Measurements from ENCODE around the gene SALL2. TPM values are rescaled to one million over a fixed set of nuclear protein-coding genes. Genes with fewer than 3 reads are reported as not detected.
A peak's percentile ranks its signal among the peaks of the same experiment; 100 is the strongest.

The SALL2 gene
- total and polyA plus RNA-seq, 10 of the 15 experiments (the other 5 are each of a cell fraction or from before 2014, with no cell fraction given), result 1.6 to 6.2 (median 2.1) TPM

DNA sequence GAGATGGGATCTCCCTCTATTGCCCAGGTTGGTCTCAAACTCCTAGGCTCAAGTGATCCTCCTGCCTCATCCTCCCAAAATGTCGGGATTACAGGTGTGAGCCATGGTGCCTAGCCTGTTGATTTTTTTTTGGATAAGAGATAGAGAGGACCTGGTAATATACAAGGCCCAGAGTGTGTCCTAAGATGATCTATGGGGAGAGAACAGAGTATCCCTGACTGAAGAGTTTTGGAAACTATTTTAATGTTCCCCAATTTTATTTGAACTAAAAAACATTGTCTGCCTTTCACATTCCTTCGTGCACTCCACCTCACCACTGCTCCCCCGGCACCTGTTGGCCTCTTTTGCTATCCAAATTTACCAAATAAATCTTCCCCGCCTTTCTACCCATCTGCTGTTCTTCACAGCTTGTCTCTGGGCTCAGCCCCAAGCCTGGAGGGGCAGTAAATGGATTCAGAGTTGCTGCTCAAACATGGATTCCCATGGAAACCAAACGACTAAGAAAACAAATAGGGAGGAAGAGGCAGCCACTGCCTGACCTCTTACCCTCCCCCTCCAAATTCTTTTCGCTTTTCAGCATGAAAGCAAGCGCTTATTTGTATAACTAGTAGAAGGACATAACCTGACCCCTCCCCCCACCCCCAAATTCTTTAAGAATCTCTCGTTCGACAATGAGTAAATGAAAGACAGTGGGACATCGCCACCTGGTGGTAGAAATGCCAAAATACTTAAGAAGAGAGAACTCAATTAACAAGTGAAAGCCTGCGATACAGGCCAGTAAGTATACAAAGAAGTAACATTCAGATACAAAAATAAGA is 31.1 kb upstream of the SALL2 start:
- 17% methylated on average over 11 of the region's 11 CpGs for WGBS (ENCODE audit: insufficient coverage, insufficient replicate concordance, low lambda C conversion rate, missing lambda C conversion rate)
- Histone ChIP-seq H4K20me1 (ENCODE audit: control insufficient read depth, insufficient read depth) (no peaks in the 10 kb centered on the region), H2AFZ (ENCODE audit: control insufficient read depth, low read depth, low read length) (peak overlapping the region; percentile 86), H3K4me2 (ENCODE audit: control insufficient read depth, insufficient read depth) (peak overlapping the region; percentile 57; the same call in 1 of the 2 replicates), H3K4me3 (peak overlapping the region; percentile 4; the same call in 1 of the 2 replicates), H3K36me3 (ENCODE audit: control insufficient read depth in 2 of 2, insufficient read depth in 2 of 2, low read length in 1 of 2) (no peaks in the 10 kb centered on the region), H3K79me2 (ENCODE audit: control insufficient read depth, insufficient read depth, low read length) (no peaks in the 10 kb centered on the region), H3K9me3 (replicated peaks; ENCODE audit: control insufficient read depth, insufficient read depth, low read length) (no peaks in the 10 kb centered on the region), H3K4me1 (ENCODE audit: control insufficient read depth, insufficient read depth, low read length) (no peaks in the 10 kb centered on the region), H3K27ac (ENCODE audit: control insufficient read depth, insufficient read depth) (no peak overlapping the region), H3K9ac (ENCODE audit: control insufficient read depth, insufficient read depth, low read length) (peak overlapping the region; percentile 26; the same call in 1 of the 2 replicates), H3K27me3 (replicated peaks in 1 of 2; ENCODE audit: control insufficient read depth in 2 of 2, insufficient read depth in 2 of 2, low read length in 1 of 2) (no peaks in the 10 kb centered on the region)
- CTCF ChIA-PET, result interaction anchor here (0.6 to 9.5 kb wide), 21 partner anchors 13 to 587 kb away, joined by 3 to 207 read pairs (median 4); partner anchors contain the start of genes CHD8, METTL3 and SALL2
- no TSS peak for BruUV-seq (replicated peaks)
- intact Hi-C loops (cut with micrococcal nuclease; ENCODE audit: unreplicated experiment), result loop anchor here (1.0 kb wide), 2 partner anchors 59 to 101 kb away; partner anchors contain the start of gene CHD8
- ATAC-seq, result peak; percentile 87
- RAD21 ChIA-PET (ENCODE audit: unreplicated experiment), result interaction anchor here (1.0 to 6.3 kb wide), 11 partner anchors 15 to 543 kb away, joined by 3 to 141 read pairs (median 6); partner anchors contain the start of genes CHD8, METTL3 and SALL2
- in situ Hi-C loops (cut with MboI), result loop anchor here (5.0 kb wide), 1 partner anchor 55 kb away; no protein-coding TSS in a partner anchor
- POLR2A ChIA-PET, result interaction anchor here (0.5 to 1.6 kb wide), 5 partner anchors 50 to 287 kb away, joined by 3 to 6 read pairs (median 4); no protein-coding TSS in a partner anchor
- FAIRE-seq, result peak; percentile 92
- DNase-seq (ENCODE audit: low read depth, low spot score), result peak; percentile 61
- SMC1A ChIA-PET (ENCODE audit: uncharacterized antibody, unreplicated experiment), result interaction anchor here (0.6 to 7.1 kb wide), 7 partner anchors 23 to 453 kb away, joined by 3 to 133 read pairs (median 5); no protein-coding TSS in a partner anchor
- TF ChIP-seq FOXM1 (IDR thresholded peaks at IDR 0.05; ENCODE audit: low read depth, low read length) (0 out of 2 replicates have a peak, but pooled peaks have one; percentile 36), RB1 (IDR thresholded peaks at IDR 0.05; ENCODE audit: borderline replicate concordance) (peak; percentile 46; the same call in 1 of the 2 replicates), CHD1 (IDR thresholded peaks at IDR 0.05; ENCODE audit: low read depth, low read length) (no peak), BMI1 (IDR thresholded peaks at IDR 0.05; ENCODE audit: borderline replicate concordance) (peak; percentile 40; the same call in 1 of the 2 replicates), RAD21 (IDR thresholded peaks at IDR 0.05; ENCODE audit: insufficient read depth, low read depth, low read length) (peak; percentile 92), SMC3 (IDR thresholded peaks at IDR 0.05; ENCODE audit: borderline replicate concordance, low read length) (peak; percentile 82)
- TF ChIP-seq, protein P1, sequence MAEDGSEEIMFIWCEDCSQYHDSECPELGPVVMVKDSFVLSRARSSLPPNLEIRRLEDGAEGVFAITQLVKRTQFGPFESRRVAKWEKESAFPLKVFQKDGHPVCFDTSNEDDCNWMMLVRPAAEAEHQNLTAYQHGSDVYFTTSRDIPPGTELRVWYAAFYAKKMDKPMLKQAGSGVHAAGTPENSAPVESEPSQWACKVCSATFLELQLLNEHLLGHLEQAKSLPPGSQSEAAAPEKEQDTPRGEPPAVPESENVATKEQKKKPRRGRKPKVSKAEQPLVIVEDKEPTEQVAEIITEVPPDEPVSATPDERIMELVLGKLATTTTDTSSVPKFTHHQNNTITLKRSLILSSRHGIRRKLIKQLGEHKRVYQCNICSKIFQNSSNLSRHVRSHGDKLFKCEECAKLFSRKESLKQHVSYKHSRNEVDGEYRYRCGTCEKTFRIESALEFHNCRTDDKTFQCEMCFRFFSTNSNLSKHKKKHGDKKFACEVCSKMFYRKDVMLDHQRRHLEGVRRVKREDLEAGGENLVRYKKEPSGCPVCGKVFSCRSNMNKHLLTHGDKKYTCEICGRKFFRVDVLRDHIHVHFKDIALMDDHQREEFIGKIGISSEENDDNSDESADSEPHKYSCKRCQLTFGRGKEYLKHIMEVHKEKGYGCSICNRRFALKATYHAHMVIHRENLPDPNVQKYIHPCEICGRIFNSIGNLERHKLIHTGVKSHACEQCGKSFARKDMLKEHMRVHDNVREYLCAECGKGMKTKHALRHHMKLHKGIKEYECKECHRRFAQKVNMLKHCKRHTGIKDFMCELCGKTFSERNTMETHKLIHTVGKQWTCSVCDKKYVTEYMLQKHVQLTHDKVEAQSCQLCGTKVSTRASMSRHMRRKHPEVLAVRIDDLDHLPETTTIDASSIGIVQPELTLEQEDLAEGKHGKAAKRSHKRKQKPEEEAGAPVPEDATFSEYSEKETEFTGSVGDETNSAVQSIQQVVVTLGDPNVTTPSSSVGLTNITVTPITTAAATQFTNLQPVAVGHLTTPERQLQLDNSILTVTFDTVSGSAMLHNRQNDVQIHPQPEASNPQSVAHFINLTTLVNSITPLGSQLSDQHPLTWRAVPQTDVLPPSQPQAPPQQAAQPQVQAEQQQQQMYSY (CRISPR knock-in tag; IDR thresholded peaks at IDR 0.05), result no peak
- TF ChIP-seq, protein P2, sequence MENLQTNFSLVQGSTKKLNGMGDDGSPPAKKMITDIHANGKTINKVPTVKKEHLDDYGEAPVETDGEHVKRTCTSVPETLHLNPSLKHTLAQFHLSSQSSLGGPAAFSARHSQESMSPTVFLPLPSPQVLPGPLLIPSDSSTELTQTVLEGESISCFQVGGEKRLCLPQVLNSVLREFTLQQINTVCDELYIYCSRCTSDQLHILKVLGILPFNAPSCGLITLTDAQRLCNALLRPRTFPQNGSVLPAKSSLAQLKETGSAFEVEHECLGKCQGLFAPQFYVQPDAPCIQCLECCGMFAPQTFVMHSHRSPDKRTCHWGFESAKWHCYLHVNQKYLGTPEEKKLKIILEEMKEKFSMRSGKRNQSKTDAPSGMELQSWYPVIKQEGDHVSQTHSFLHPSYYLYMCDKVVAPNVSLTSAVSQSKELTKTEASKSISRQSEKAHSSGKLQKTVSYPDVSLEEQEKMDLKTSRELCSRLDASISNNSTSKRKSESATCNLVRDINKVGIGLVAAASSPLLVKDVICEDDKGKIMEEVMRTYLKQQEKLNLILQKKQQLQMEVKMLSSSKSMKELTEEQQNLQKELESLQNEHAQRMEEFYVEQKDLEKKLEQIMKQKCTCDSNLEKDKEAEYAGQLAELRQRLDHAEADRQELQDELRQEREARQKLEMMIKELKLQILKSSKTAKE (IDR thresholded peaks at IDR 0.05; ENCODE audit: low read depth, poor library complexity, severe bottlenecking), result peak; percentile 62
- TF ChIP-seq, protein P3, sequence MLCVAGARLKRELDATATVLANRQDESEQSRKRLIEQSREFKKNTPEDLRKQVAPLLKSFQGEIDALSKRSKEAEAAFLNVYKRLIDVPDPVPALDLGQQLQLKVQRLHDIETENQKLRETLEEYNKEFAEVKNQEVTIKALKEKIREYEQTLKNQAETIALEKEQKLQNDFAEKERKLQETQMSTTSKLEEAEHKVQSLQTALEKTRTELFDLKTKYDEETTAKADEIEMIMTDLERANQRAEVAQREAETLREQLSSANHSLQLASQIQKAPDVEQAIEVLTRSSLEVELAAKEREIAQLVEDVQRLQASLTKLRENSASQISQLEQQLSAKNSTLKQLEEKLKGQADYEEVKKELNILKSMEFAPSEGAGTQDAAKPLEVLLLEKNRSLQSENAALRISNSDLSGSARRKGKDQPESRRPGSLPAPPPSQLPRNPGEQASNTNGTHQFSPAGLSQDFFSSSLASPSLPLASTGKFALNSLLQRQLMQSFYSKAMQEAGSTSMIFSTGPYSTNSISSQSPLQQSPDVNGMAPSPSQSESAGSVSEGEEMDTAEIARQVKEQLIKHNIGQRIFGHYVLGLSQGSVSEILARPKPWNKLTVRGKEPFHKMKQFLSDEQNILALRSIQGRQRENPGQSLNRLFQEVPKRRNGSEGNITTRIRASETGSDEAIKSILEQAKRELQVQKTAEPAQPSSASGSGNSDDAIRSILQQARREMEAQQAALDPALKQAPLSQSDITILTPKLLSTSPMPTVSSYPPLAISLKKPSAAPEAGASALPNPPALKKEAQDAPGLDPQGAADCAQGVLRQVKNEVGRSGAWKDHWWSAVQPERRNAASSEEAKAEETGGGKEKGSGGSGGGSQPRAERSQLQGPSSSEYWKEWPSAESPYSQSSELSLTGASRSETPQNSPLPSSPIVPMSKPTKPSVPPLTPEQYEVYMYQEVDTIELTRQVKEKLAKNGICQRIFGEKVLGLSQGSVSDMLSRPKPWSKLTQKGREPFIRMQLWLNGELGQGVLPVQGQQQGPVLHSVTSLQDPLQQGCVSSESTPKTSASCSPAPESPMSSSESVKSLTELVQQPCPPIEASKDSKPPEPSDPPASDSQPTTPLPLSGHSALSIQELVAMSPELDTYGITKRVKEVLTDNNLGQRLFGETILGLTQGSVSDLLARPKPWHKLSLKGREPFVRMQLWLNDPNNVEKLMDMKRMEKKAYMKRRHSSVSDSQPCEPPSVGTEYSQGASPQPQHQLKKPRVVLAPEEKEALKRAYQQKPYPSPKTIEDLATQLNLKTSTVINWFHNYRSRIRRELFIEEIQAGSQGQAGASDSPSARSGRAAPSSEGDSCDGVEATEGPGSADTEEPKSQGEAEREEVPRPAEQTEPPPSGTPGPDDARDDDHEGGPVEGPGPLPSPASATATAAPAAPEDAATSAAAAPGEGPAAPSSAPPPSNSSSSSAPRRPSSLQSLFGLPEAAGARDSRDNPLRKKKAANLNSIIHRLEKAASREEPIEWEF (IDR thresholded peaks at IDR 0.05; ENCODE audit: insufficient replicate concordance, low read depth, low read length), result no peak

Data from GM12878 (cell line).